GM12865 (cell line): Measurements from ENCODE around the gene MYO10.

Source experiments
- DNase-seq: peaks from one replicate; pipeline ENCODE4 v3.0.0; 2010; ENCODE audit warnings: low read depth
- H3K4me3 ChIP-seq: 2 replicates; pipeline ENCODE4 v1.5.1; 2011; ENCODE audit warnings: mild to moderate bottlenecking, low read depth, low read length, control low read depth
- CTCF ChIP-seq: IDR thresholded peaks from 2 replicates; pipeline ENCODE4 v1.5.1; 2011; ENCODE audit warnings: low read length, control low read depth, low read depth, inconsistent platforms; ENCODE audit not compliant: insufficient read depth; ENCODE audit errors: missing control alignments

The MYO10 gene

GRCh38 chr5:16701134-16702099 lies 234.7 kb downstream of the MYO10 start:
- no peak for DNase-seq
- H3K4me3 ChIP-seq: no peak overlapping the region
- TF ChIP-seq CTCF: no peak

- no peak for TF ChIP-seq CTCF
- no peak for DNase-seq
- H3K4me3 ChIP-seq: no peak overlapping the region
These were observed 236.0 kb downstream of the MYO10 start for GRCh38 chr5:16700081-16700480.

GRCh38 chr5:16695779-16696178 lies 240.3 kb downstream of the MYO10 start:
- no peak for TF ChIP-seq CTCF
- no peak for DNase-seq
- H3K4me3 ChIP-seq: no peak overlapping the region

- TF ChIP-seq CTCF: no peak
- no peak for DNase-seq
- no peak overlapping the region for H3K4me3 ChIP-seq
These were observed 242.2 kb downstream of the MYO10 start for GRCh38 chr5:16693879-16694278.

- DNase-seq: no peak
- no peak overlapping the region for H3K4me3 ChIP-seq
- TF ChIP-seq CTCF: no peak
These were observed 244.4 kb downstream of the MYO10 start for GRCh38 chr5:16691731-16692130.

- H3K4me3 ChIP-seq: no peak overlapping the region
- peak; percentile 37 for DNase-seq
- peak; percentile 61 for TF ChIP-seq CTCF
These were observed 245.7 kb downstream of the MYO10 start for GRCh38 chr5:16690243-16690852.
